K562 (cell line): ENCODE results near the gene ITGA3. TPM values are rescaled to one million over a fixed set of nuclear protein-coding genes. Genes with fewer than 3 reads are reported as not detected.

Experiments used
- BCOR ChIP-seq: fragments of 450-650 bp; IDR thresholded peaks from 2 replicates; pipeline ENCODE4 v1.6.1; 2016
- HLTF ChIP-seq: fragments of 450-650 bp; IDR thresholded peaks from 2 replicates; pipeline ENCODE4 v1.6.1; 2016
- HNRNPL ChIP-seq: fragments of 200-400 bp; formaldehyde crosslinking; IDR thresholded peaks from 2 replicates; pipeline ENCODE4 v1.6.1; 2017; ENCODE audit warnings: low read depth, mild to moderate bottlenecking, low read length
- HNRNPLL ChIP-seq: fragments of 200-400 bp; formaldehyde crosslinking; IDR thresholded peaks from 2 replicates; pipeline ENCODE4 v1.6.1; 2017; ENCODE audit warnings: low read length, low read depth, mild to moderate bottlenecking; ENCODE audit not compliant: poor library complexity, severe bottlenecking
- MYBL2 ChIP-seq, 2 experiments: fragments of 450-650 bp in 1 of 2; sonication (generic) in 1 of 2; formaldehyde crosslinking in 1 of 2; IDR thresholded peaks; 2 replicates each; pipeline versions ENCODE4 v1.6.1 to v1.8.1; 2017 to 2022; ENCODE audit warnings: borderline replicate concordance in 1 of 2, inconsistent platforms in 1 of 2, low read depth in 1 of 2, mild to moderate bottlenecking in 1 of 2, missing genetic modification reagents in 1 of 2, moderate library complexity in 1 of 2
- NRF1 ChIP-seq, 2 experiments: fragments of 450-650 bp; IDR thresholded peaks in 1 of 2; conservative IDR thresholded peaks in 1 of 2; 2 replicates each; pipeline ENCODE4 v1.6.1; 2014; ENCODE audit warnings: mild to moderate bottlenecking in 2 of 2
- RB1 ChIP-seq: fragments of 450-650 bp; IDR thresholded peaks from 2 replicates; pipeline ENCODE4 v1.6.1; 2017; ENCODE audit warnings: low read depth, mild to moderate bottlenecking
- SMAD4 ChIP-seq: fragments of 250-450 bp; sonication (Bioruptor Pico); conservative IDR thresholded peaks from 2 replicates; pipeline ENCODE4 v1.8.0; 2021; ENCODE audit warnings: inconsistent platforms, mild to moderate bottlenecking, moderate library complexity
- STAT5B ChIP-seq: fragments of 250-450 bp; sonication (Bioruptor Pico); IDR thresholded peaks from 2 replicates; pipeline ENCODE4 v1.8.0; 2021; ENCODE audit warnings: mild to moderate bottlenecking, inconsistent platforms
- TAL1 ChIP-seq: fragments of 450-650 bp; IDR thresholded peaks from 2 replicates; pipeline ENCODE4 v1.6.1; 2016; ENCODE audit warnings: mild to moderate bottlenecking
- ZNF41 ChIP-seq: fragments of 250-450 bp; sonication (Bioruptor Pico); conservative IDR thresholded peaks from 2 replicates; pipeline ENCODE4 v1.4.0; 2020; ENCODE audit warnings: mild to moderate bottlenecking
- ZNF445 ChIP-seq: fragments of 250-450 bp; sonication (Bioruptor Pico); IDR thresholded peaks from 2 replicates; pipeline ENCODE4 v1.4.0; 2020; ENCODE audit warnings: low read depth, mild to moderate bottlenecking, moderate library complexity
- polyA plus RNA-seq, 8 experiments: library from polyadenylated mRNA; depleted of rRNA in 4 of 8; stranded (reverse) in 5 of 8; unstranded in 3 of 8; fragments of >200 nt; fragmentation: Nextera tagmentation in 2 of 8; fragmentation: Illumina TruSeq in 1 of 8; extraction: Ambion mirVana in 2 of 8; extraction: Trizol in 1 of 8; gene quantifications; 2 replicates each; pipeline versions ENCODE4 v1.2.1 to v1.2.3, GENCODE V29; 2011 to 2014; ENCODE audit warnings: inconsistent platforms in 1 of 8, missing spikeins in 1 of 8
- total RNA-seq, 7 experiments: library from RNA; depleted of rRNA in 6 of 7; stranded (reverse); fragments of >200 nt in 6 of 7; fragmentation: Illumina TruSeq in 2 of 7; extraction: Trizol in 2 of 7; gene quantifications; 2 replicates each; pipeline versions ENCODE4 v1.2.1 to v1.2.3, GENCODE V29; 2011 to 2021; ENCODE audit warnings: low replicate concordance in 1 of 7
- TF ChIP-seq, protein P1 (sequence below): fragments of 450-650 bp; formaldehyde crosslinking; IDR thresholded peaks from 2 replicates; pipeline ENCODE4 v1.4.0; 2022; ENCODE audit warnings: mild to moderate bottlenecking, moderate library complexity
- TF ChIP-seq, protein P2 (sequence below): fragments of 250-450 bp; sonication (Bioruptor Pico); IDR thresholded peaks from 2 replicates; pipeline ENCODE4 v1.5.1; 2021; ENCODE audit warnings: mild to moderate bottlenecking
- TF ChIP-seq, protein P3 (sequence below), 2 experiments: fragments of 450-650 bp; IDR thresholded peaks; 2 replicates each; pipeline ENCODE4 v1.6.1; 2018; ENCODE audit warnings: mild to moderate bottlenecking in 2 of 2, low read depth in 1 of 2; ENCODE audit not compliant: partially characterized antibody in 2 of 2
- TF ChIP-seq, protein P4 (sequence below): fragments of 250-450 bp; sonication (Bioruptor Pico); IDR thresholded peaks from 2 replicates; pipeline ENCODE4 v1.5.0; 2021; ENCODE audit warnings: mild to moderate bottlenecking, borderline replicate concordance
- TF ChIP-seq, protein P5 (sequence below): fragments of 450-650 bp; conservative IDR thresholded peaks from 2 replicates; pipeline ENCODE4 v1.6.1; 2016; ENCODE audit warnings: missing genetic modification characterization, low read depth, mild to moderate bottlenecking, missing compliant biosample characterization, moderate library complexity

ITGA3 gene
- total and polyA plus RNA-seq, 9 of the 15 experiments (the other 6 are each of a cell fraction or from before 2014, with no cell fraction given) = 0.03 to 0.75 (median 0.14) TPM; not detected in 2

DNA sequence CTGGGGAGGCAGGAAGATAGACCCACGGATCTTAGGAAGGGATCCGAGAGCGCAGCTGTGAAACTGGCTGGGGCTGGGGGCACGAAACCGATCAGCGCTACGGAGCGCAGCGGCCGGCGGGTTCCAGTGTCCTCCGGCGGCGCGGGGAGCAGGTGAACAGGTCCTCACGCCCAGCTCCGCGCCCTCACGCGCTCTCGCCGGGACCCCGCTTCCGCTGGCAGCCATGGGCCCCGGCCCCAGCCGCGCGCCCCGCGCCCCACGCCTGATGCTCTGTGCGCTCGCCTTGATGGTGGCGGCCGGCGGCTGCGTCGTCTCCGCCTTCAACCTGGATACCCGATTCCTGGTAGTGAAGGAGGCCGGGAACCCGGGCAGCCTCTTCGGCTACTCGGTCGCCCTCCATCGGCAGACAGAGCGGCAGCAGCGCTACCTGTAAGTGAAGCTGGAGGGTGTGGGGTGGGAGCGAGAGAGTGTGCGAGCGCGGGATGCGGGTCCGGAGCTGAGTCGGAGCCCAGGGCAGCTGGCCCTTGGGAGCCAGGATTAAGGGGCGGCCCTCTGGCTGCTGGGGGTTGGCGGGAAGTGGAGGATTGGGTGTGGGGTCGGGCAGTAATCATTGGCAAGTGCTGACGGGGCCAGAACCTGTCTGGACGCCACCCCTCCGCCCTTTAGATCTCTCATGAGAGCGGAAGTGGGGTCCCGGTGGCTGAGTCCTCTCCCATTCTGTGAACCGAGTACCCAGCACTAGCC, 479 bp downstream of the ITGA3 start (continued):
- no peak for TF ChIP-seq ZNF445
- TF ChIP-seq, protein P1, sequence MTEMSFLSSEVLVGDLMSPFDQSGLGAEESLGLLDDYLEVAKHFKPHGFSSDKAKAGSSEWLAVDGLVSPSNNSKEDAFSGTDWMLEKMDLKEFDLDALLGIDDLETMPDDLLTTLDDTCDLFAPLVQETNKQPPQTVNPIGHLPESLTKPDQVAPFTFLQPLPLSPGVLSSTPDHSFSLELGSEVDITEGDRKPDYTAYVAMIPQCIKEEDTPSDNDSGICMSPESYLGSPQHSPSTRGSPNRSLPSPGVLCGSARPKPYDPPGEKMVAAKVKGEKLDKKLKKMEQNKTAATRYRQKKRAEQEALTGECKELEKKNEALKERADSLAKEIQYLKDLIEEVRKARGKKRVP = no peak
- no peak for TF ChIP-seq RB1
- TF ChIP-seq MYBL2 (IDR thresholded peaks at IDR 0.05; ENCODE audit: low read depth) = no peak
- no peak for TF ChIP-seq MYBL2 (CRISPR knock-in tag; IDR thresholded peaks at IDR 0.05; ENCODE audit: borderline replicate concordance)
- TF ChIP-seq, protein P2, sequence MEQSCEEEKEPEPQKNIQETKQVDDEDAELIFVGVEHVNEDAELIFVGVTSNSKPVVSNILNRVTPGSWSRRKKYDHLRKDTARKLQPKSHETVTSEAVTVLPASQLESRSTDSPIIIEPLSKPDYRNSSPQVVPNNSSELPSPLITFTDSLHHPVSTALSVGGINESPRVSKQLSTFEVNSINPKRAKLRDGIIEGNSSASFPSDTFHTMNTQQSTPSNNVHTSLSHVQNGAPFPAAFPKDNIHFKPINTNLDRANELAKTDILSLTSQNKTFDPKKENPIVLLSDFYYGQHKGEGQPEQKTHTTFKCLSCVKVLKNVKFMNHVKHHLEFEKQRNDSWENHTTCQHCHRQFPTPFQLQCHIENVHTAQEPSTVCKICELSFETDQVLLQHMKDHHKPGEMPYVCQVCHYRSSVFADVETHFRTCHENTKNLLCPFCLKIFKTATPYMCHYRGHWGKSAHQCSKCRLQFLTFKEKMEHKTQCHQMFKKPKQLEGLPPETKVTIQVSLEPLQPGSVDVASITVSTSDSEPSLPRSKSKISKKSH (CRISPR knock-in tag) = no peak
- TF ChIP-seq, protein P3, sequence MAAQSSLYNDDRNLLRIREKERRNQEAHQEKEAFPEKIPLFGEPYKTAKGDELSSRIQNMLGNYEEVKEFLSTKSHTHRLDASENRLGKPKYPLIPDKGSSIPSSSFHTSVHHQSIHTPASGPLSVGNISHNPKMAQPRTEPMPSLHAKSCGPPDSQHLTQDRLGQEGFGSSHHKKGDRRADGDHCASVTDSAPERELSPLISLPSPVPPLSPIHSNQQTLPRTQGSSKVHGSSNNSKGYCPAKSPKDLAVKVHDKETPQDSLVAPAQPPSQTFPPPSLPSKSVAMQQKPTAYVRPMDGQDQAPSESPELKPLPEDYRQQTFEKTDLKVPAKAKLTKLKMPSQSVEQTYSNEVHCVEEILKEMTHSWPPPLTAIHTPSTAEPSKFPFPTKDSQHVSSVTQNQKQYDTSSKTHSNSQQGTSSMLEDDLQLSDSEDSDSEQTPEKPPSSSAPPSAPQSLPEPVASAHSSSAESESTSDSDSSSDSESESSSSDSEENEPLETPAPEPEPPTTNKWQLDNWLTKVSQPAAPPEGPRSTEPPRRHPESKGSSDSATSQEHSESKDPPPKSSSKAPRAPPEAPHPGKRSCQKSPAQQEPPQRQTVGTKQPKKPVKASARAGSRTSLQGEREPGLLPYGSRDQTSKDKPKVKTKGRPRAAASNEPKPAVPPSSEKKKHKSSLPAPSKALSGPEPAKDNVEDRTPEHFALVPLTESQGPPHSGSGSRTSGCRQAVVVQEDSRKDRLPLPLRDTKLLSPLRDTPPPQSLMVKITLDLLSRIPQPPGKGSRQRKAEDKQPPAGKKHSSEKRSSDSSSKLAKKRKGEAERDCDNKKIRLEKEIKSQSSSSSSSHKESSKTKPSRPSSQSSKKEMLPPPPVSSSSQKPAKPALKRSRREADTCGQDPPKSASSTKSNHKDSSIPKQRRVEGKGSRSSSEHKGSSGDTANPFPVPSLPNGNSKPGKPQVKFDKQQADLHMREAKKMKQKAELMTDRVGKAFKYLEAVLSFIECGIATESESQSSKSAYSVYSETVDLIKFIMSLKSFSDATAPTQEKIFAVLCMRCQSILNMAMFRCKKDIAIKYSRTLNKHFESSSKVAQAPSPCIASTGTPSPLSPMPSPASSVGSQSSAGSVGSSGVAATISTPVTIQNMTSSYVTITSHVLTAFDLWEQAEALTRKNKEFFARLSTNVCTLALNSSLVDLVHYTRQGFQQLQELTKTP (IDR thresholded peaks at IDR 0.05; ENCODE audit: low read depth in 1 of 2, partially characterized antibody in 2 of 2) = no peak
- TF ChIP-seq NRF1 (conservative IDR thresholded peaks at IDR 0.05 in 1 of 2, IDR thresholded peaks at IDR 0.05 in 1 of 2) = peak in 1 of 2 experiments; percentile 43; a peak in 1 of 4 replicates
- TF ChIP-seq ZNF41 (CRISPR knock-in tag) = no peak
- no peak for TF ChIP-seq HNRNPL
- TF ChIP-seq TAL1 = no peak
- TF ChIP-seq, protein P4, sequence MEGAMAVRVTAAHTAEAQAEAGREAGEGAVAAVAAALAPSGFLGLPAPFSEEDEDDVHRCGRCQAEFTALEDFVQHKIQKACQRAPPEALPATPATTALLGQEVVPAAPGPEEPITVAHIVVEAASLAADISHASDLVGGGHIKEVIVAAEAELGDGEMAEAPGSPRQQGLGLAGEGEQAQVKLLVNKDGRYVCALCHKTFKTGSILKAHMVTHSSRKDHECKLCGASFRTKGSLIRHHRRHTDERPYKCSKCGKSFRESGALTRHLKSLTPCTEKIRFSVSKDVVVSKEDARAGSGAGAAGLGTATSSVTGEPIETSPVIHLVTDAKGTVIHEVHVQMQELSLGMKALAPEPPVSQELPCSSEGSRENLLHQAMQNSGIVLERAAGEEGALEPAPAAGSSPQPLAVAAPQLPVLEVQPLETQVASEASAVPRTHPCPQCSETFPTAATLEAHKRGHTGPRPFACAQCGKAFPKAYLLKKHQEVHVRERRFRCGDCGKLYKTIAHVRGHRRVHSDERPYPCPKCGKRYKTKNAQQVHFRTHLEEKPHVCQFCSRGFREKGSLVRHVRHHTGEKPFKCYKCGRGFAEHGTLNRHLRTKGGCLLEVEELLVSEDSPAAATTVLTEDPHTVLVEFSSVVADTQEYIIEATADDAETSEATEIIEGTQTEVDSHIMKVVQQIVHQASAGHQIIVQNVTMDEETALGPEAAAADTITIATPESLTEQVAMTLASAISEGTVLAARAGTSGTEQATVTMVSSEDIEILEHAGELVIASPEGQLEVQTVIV (CRISPR knock-in tag) = no peak
- TF ChIP-seq BCOR = no peak
- TF ChIP-seq STAT5B = no peak
- peak; percentile 23 for TF ChIP-seq HNRNPLL
- TF ChIP-seq, protein P5, sequence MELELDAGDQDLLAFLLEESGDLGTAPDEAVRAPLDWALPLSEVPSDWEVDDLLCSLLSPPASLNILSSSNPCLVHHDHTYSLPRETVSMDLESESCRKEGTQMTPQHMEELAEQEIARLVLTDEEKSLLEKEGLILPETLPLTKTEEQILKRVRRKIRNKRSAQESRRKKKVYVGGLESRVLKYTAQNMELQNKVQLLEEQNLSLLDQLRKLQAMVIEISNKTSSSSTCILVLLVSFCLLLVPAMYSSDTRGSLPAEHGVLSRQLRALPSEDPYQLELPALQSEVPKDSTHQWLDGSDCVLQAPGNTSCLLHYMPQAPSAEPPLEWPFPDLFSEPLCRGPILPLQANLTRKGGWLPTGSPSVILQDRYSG (tag) = no peak
- TF ChIP-seq SMAD4 = peak; percentile 31; the same call in 1 of the 2 replicates
- TF ChIP-seq HLTF = no peak
